ENCODE data around the gene IPO4.

The IPO4 gene

DNA sequence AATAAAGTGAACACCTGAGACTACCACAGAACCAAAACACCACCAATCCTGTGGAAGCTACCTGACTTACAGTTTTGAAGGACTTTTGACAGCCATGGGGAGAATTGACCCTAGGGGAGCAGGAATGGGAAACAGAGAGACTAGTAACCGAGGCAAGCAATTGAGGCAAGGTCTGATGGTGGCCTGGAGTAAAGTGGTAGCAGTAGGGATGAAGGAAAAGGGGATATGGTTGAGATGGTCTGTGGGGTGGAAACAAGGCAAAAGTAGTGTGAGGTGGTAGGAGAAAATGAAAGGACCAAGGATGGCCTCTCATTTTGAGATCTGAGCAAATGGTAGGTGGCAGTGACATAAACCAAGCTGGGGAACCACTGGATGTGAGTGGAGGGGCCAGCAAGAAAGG is 31.8 kb downstream of the IPO4 start:
- no peak for DNase-seq (ENCODE audit: low spot score)
- no peak overlapping the region for H3K27ac ChIP-seq
- TF ChIP-seq, protein P1, sequence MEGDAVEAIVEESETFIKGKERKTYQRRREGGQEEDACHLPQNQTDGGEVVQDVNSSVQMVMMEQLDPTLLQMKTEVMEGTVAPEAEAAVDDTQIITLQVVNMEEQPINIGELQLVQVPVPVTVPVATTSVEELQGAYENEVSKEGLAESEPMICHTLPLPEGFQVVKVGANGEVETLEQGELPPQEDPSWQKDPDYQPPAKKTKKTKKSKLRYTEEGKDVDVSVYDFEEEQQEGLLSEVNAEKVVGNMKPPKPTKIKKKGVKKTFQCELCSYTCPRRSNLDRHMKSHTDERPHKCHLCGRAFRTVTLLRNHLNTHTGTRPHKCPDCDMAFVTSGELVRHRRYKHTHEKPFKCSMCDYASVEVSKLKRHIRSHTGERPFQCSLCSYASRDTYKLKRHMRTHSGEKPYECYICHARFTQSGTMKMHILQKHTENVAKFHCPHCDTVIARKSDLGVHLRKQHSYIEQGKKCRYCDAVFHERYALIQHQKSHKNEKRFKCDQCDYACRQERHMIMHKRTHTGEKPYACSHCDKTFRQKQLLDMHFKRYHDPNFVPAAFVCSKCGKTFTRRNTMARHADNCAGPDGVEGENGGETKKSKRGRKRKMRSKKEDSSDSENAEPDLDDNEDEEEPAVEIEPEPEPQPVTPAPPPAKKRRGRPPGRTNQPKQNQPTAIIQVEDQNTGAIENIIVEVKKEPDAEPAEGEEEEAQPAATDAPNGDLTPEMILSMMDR (IDR thresholded peaks at IDR 0.05): no peak
- H3K4me3 ChIP-seq: no peak overlapping the region

DNA sequence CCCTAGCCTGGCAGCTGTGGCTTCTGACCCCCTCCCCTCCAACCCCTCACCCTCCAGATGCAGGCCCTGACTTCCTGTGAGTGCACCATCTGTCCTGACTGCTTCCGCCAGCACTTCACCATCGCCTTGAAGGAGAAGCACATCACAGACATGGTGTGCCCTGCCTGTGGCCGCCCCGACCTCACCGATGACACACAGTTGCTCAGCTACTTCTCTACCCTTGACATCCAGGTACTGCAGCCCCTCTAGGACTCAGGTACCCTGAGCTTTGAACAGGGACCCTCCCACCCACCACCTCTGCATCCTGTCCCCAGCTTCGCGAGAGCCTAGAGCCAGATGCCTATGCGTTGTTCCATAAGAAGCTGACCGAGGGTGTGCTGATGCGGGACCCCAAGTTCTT is 33.5 kb downstream of the IPO4 start:
- DNase-seq (ENCODE audit: low spot score): no peak
- TF ChIP-seq, protein P1 (IDR thresholded peaks at IDR 0.05): no peak
- no peak overlapping the region for H3K4me3 ChIP-seq
- no peak overlapping the region for H3K27ac ChIP-seq

DNA sequence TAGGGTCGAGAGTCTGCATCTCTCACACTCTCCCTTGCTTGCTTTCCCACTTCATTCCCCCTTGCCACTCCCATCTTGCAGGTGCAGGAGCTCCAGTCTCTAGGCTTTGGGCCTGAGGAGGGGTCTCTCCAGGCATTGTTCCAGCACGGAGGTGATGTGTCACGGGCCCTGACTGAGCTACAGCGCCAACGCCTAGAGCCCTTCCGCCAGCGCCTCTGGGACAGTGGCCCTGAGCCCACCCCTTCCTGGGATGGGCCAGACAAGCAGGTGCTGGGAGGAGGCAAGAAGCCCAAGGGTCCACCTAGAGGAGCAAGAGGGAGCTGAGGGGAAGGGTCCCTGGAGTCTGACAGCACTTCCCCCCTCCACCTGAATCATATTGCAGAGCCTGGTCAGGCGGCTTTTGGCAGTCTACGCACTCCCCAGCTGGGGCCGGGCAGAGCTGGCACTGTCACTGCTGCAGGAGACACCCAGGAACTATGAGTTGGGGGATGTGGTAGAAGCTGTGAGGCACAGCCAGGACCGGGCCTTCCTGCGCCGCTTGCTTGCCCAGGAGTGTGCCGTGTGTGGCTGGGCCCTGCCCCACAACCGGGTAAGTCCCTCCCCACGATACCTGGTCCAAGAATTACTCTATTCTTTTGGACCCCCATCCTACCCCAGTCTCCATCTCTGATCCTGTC is 37.1 kb downstream of the IPO4 start:
- TF ChIP-seq, protein P1 (IDR thresholded peaks at IDR 0.05): no peak
- H3K27ac ChIP-seq: no peak overlapping the region
- H3K4me3 ChIP-seq: no peak overlapping the region
- DNase-seq (ENCODE audit: low spot score): no peak

DNA sequence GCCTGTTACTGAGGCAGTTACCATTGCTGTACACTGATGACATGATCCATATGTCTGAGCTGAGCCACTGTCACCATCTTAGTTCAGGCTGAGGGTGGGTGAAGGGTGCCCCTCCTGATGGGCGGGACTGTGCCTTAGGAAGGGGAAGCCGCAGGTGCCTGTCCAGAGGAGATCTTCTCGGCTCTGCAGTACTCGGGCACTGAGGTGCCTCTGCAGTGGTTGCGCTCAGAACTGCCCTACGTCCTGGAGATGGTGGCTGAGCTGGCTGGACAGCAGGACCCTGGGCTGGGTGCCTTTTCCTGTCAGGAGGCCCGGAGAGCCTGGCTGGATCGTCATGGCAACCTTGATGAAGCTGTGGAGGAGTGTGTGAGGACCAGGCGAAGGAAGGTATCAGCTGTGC is 37.6 kb downstream of the IPO4 start:
- no peak for DNase-seq (ENCODE audit: low spot score)
- TF ChIP-seq, protein P1 (IDR thresholded peaks at IDR 0.05): no peak
- Histone ChIP-seq H3K27ac (no peak overlapping the region), H3K4me3 (no peak overlapping the region)

DNA sequence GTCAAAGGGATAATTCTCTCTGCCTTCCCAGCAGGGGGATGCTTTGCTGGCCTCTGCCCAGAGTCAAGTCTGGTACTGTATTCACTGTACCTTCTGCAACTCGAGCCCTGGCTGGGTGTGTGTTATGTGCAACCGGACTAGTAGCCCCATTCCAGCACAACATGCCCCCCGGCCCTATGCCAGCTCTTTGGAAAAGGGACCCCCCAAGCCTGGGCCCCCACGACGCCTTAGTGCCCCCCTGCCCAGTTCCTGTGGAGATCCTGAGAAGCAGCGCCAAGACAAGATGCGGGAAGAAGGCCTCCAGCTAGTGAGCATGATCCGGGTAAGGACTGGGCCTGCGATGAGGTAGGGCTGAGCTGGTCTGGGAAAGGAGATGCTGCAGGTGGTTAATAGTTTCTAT is 38.0 kb downstream of the IPO4 start:
- no peak overlapping the region for H3K4me3 ChIP-seq
- no peak overlapping the region for H3K27ac ChIP-seq
- TF ChIP-seq, protein P1 (IDR thresholded peaks at IDR 0.05): no peak
- no peak for DNase-seq (ENCODE audit: low spot score)

DNA sequence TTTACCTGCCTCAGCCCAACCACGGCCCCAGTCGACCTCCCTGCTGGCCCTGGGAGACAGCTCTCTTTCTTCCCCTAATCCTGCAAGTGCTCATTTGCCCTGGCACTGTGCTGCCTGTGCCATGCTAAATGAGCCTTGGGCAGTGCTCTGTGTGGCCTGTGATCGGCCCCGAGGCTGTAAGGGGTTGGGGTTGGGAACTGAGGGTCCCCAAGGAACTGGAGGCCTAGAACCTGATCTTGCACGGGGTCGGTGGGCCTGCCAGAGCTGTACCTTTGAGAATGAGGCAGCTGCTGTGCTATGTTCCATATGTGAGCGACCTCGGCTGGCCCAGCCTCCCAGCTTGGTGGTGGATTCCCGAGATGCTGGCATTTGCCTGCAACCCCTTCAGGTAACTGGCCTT is 38.6 kb downstream of the IPO4 start:
- Histone ChIP-seq H3K4me3 (no peak overlapping the region), H3K27ac (no peak overlapping the region)
- DNase-seq (ENCODE audit: low spot score): no peak
- TF ChIP-seq, protein P1 (IDR thresholded peaks at IDR 0.05): no peak

DNA sequence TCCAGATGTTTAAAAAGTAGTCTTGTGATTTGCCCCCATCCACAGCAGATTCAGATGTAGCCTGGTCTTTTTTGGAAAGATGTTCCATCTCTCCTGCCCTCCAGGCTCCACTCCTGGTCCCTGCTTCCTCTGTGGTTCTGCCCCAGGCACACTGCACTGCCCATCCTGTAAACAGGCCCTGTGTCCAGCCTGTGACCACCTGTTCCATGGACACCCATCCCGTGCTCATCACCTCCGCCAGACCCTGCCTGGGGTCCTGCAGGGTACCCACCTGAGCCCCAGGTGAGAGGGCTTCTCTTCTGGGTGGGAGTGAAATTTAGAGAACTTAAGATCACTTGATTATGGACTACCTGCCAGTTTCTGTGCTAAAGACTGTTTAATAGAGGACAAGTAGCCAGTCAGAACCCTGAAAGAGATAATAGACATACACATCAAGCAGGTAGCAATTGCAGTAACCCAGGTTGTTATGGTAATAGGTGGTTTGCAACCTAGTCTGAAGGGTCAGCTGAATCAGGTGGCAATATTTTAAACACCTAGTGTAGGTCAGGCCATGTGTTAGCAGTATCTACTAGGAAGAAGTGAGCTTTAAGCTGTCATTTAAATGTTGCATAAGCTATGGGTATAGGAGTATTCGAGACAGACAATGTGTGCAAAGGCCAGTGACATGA is 39.2 kb downstream of the IPO4 start:
- TF ChIP-seq, protein P1 (IDR thresholded peaks at IDR 0.05): no peak
- no peak for DNase-seq (ENCODE audit: low spot score)
- Histone ChIP-seq H3K4me3 (no peak overlapping the region), H3K27ac (no peak overlapping the region)
